Activated T-helper 2 cell treated with anti-CD3 and anti-CD28 coated beads, Interferon-gamma antibody, Interleukin-2, Interleukin-4, amounts not matched to agents 10 μg/mL and 5 μg/mL and 100 μg/mL, durations not matched to agents 14 hours and 24 hours and 36 hours (primary cell): Measurements from ENCODE around the gene SUZ12. TPM values are rescaled to one million over a fixed set of nuclear protein-coding genes. Genes with fewer than 3 reads are reported as not detected.
"Not testable (repeated sequence)": the region's sequence is repeated elsewhere in the genome, so short reads cannot be mapped to it uniquely, and the experiment has no call there.

Source experiments
- DNase-seq: peaks from one replicate; pipeline ENCODE4 v3.0.0; 2021; ENCODE audit warnings: low spot score
- H3K27ac Mint-ChIP-seq: one replicate; pipeline ENCODE4 v1.8.0; 2021; ENCODE audit warnings: mixed read lengths
- H3K27me3 Mint-ChIP-seq: one replicate; pipeline ENCODE4 v1.8.0; 2021; ENCODE audit warnings: low read depth, mixed read lengths
- H3K36me3 Mint-ChIP-seq: one replicate; pipeline ENCODE4 v1.8.0; 2021; ENCODE audit warnings: low read depth, mixed read lengths
- H3K4me1 Mint-ChIP-seq: one replicate; pipeline ENCODE4 v1.8.0; 2021; ENCODE audit warnings: low read depth, mixed read lengths
- H3K4me3 Mint-ChIP-seq: one replicate; pipeline ENCODE4 v1.8.0; 2021; ENCODE audit warnings: low read depth, mild to moderate bottlenecking, moderate library complexity, mixed read lengths
- H3K9me3 Mint-ChIP-seq: one replicate; pipeline ENCODE4 v1.8.0; 2021; ENCODE audit warnings: mixed read lengths
- intact Hi-C: fragments of 100-400 bp; cut with micrococcal nuclease; formaldehyde crosslinking; loops from one replicate; pipeline ENCODE4 v1.15.1; 2023
- total RNA-seq: library from RNA; stranded (reverse); gene quantifications from 2 replicates; pipeline ENCODE4 v1.2.3, GENCODE V29; 2022

SUZ12 gene
- total RNA-seq, 1 donor from 2014 or later: 69.5 TPM

DNA sequence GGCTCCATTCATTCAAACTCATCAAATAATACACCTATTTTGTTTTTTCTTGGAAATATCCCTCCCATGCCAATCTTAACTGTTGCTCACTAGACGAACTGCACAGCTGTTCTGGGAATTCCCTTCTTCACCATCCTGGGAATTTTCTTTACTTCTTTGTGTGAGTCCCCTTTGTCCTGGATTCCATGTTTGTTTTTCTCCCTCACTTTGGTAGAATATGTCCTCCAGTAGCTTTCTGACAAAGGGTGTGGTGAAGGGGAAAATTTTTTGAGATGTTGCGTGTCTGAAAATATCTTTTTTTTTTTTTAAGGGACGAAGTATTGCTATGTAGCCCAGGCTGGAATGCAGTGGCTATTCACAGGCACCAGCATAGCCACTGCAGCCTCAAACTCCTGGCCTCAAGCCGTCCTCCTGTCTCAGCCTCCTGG, 18.1 kb upstream of the SUZ12 start:
- intact Hi-C loops: no loop called here

GRCh38 chr17:31919802-31920525, 16.8 kb upstream of the SUZ12 start:
- no peak for DNase-seq
- peak overlapping the region; percentile 73 for H3K27ac Mint-ChIP-seq
- intact Hi-C loops: no loop called here
- H3K27me3 Mint-ChIP-seq: peaks cover 15% of the 10 kb centered on the region
- H3K4me1 Mint-ChIP-seq: peaks cover 11% of the 10 kb centered on the region
- no peak overlapping the region for H3K4me3 Mint-ChIP-seq
- H3K36me3 Mint-ChIP-seq: no peaks in the 10 kb centered on the region
- H3K9me3 Mint-ChIP-seq: no peaks in the 10 kb centered on the region

More for the DNA sequence above, 18.1 kb upstream of the SUZ12 start:
- Mint-ChIP-seq H3K9me3 (no peaks in the 10 kb centered on the region), H3K4me1 (peaks cover 14% of the 10 kb centered on the region), H3K27ac (no peak overlapping the region), H3K27me3 (peaks cover 15% of the 10 kb centered on the region), H3K4me3 (no peak overlapping the region), H3K36me3 (no peaks in the 10 kb centered on the region)
- no peak for DNase-seq

DNA sequence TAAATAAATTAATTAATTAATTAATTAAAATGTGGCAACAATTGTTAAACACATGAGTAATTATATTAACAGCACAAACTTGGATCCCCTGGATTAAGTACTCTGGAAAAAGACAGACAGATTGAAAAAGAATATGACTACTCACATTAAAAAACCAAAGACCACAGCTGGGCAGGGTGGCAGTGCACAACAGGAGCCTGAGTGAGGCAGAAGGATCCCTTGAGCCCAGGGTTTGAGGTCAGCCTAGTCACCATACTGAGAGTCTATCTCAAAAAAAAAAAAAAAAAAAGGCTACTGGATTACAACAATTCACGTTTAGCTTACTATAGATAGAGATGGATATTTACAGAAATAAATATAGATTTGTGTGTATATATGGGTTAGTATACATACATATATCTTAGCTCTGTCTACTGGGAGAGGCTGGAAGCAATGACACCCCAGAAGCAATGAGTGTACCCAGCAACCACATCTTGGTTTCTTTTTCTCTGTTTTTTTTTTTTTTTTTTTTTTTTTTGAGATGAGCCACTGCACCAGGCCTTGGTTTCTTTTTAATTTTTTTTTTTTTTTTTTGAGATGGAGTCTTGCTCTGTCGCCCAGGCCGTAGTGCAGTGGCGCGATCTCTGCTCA, 10.6 kb upstream of the SUZ12 start:
- Mint-ChIP-seq H3K4me1 (peaks cover 3% of the 10 kb centered on the region), H3K27me3 (no peaks in the 10 kb centered on the region), H3K27ac (no peak overlapping the region), H3K36me3 (no peaks in the 10 kb centered on the region), H3K9me3 (no peaks in the 10 kb centered on the region), H3K4me3 (no peak overlapping the region)
- intact Hi-C loops: no loop called here
- no peak for DNase-seq

DNA sequence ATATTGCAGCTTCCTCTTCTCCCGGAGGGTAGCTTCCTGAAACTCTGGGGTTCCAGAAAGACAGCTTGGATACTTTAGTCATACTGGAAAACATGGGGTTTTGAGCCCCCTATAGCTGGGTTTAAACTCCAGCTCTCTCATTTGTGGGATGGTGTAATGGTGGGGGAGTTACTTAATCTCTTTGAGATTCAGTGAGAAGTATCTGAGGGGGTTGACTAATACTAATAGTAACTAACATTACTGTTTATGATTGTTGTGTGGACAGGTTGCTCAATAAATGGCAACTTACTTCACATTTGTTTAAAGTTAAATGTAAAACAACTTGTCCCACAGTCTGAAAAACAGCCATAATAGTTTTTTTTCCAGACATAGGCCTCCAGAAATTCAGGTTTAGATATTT, 5.1 kb upstream of the SUZ12 start:
- Mint-ChIP-seq H3K9me3 (no peaks in the 10 kb centered on the region), H3K27ac (no peak overlapping the region), H3K36me3 (no peaks in the 10 kb centered on the region), H3K27me3 (no peaks in the 10 kb centered on the region), H3K4me1 (no peaks in the 10 kb centered on the region), H3K4me3 (no peak overlapping the region)
- DNase-seq: no peak
- intact Hi-C loops: no loop called here

GRCh38 chr17:31935512-31935911, 1.3 kb upstream of the SUZ12 start:
- Mint-ChIP-seq H3K4me3 (peak overlapping the region; percentile 47), H3K9me3 (no peaks in the 10 kb centered on the region), H3K4me1 (peaks cover 14% of the 10 kb centered on the region), H3K27ac (no peak overlapping the region), H3K27me3 (no peaks in the 10 kb centered on the region), H3K36me3 (peaks cover 20% of the 10 kb centered on the region)
- no peak for DNase-seq
- intact Hi-C loops: no loop called here

DNA sequence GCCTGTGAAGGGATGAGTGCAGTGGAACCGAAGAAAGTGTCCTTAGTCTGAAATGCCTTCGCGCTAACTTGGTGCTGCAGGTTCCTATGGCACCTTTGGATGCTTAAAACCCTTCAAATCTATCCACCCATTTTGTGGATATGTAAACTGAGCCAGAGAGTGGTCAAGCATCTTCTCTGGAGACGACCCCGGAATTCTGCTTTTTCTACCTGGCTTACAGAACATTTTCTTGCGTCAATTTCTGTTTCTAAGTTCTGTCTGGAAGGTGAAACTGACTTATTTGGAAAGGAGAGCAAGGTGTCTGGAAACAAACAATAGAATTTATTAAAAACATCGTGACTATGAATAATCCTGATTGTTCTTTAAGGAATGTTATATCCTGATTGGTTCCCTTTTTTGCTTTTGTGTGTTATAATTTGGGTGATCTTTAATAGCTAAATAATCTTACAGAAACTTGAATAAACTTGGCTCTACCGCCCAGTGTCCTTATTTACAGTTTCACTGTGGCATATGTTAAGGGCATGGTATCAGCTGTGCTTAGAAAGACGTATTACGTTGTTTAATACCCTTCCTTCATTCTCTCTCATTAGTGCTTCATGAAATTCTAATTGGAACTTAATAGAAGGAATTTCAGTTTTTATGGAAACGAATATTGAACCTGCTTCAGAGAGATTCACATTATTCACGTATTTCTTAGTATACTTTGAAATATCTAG, 1.3 kb downstream of the SUZ12 start:
- peaks cover 19% of the 10 kb centered on the region for H3K4me1 Mint-ChIP-seq
- not testable (repeated sequence) for H3K9me3 Mint-ChIP-seq, DNase-seq, H3K27me3 Mint-ChIP-seq
- peak overlapping the region; percentile 31 for H3K27ac Mint-ChIP-seq
- intact Hi-C loops: loop anchor here (2.0 kb wide), 1 partner anchor 37 kb away; the partner anchor contains the start of gene UTP6
- peaks cover 42% of the 10 kb centered on the region for H3K36me3 Mint-ChIP-seq
- H3K4me3 Mint-ChIP-seq: peak overlapping the region; percentile 85

DNA sequence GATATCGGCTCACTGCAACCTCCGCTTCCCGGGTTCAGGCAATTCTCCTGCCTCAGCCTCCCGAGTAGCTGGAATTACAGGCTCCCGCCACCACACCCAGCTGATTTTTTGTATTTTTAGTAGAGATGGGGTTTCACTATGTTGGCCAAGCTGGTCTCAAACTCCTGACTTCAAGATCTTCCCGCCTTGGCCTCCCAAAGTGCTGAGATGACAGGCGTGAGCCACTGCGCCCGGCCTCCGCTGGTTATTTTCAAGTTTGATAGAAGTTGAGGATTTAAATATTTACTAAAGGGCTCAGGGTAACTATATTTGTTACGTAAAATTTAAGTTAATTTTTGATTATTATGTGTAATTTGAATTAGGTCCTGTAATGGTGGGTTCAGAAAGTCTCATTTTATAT, 5.1 kb downstream of the SUZ12 start:
- peaks cover 28% of the 10 kb centered on the region for H3K4me1 Mint-ChIP-seq
- H3K9me3 Mint-ChIP-seq, H3K27ac Mint-ChIP-seq, H3K27me3 Mint-ChIP-seq, H3K4me3 Mint-ChIP-seq, intact Hi-C loops, DNase-seq: not testable (repeated sequence)
- H3K36me3 Mint-ChIP-seq: peaks cover 69% of the 10 kb centered on the region

GRCh38 chr17:31942396-31942795, 5.6 kb downstream of the SUZ12 start:
- not testable (repeated sequence) for H3K4me3 Mint-ChIP-seq, H3K27ac Mint-ChIP-seq

GRCh38 chr17:31951953-31952352, 15.1 kb downstream of the SUZ12 start:
- intact Hi-C loops, H3K4me3 Mint-ChIP-seq, H3K27me3 Mint-ChIP-seq, H3K9me3 Mint-ChIP-seq, DNase-seq, H3K4me1 Mint-ChIP-seq, H3K27ac Mint-ChIP-seq: not testable (repeated sequence)
- peaks cover 50% of the 10 kb centered on the region for H3K36me3 Mint-ChIP-seq

More at GRCh38 chr17:31942396-31942795, 5.6 kb downstream of the SUZ12 start:
- H3K27me3 Mint-ChIP-seq, H3K9me3 Mint-ChIP-seq, intact Hi-C loops, DNase-seq: not testable (repeated sequence)
- H3K36me3 Mint-ChIP-seq: peaks cover 70% of the 10 kb centered on the region
- H3K4me1 Mint-ChIP-seq: peaks cover 28% of the 10 kb centered on the region

DNA sequence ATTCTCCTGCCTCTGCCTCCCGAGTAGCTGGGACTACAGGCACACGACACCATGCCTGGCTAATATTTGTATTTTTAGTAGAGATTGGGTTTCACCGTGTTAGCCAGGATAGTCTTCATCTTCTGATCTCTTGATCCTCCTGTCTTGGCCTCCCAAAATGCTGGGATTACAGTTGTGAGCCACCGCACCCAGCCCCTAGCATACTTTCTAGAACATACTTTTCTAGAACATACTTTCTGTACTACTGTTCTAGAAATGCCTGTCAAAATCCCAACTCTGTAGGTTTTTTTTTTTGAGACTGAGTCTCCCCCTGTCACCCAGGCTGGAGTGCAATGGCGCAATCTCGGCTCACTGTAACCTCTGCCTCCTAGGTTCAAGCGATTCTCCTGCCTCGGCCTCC, 27.3 kb downstream of the SUZ12 start:
- intact Hi-C loops, H3K27me3 Mint-ChIP-seq, H3K4me3 Mint-ChIP-seq, H3K27ac Mint-ChIP-seq, DNase-seq, H3K9me3 Mint-ChIP-seq: not testable (repeated sequence)
- Mint-ChIP-seq H3K4me1 (peaks cover 13% of the 10 kb centered on the region), H3K36me3 (peaks cover 57% of the 10 kb centered on the region)

DNA sequence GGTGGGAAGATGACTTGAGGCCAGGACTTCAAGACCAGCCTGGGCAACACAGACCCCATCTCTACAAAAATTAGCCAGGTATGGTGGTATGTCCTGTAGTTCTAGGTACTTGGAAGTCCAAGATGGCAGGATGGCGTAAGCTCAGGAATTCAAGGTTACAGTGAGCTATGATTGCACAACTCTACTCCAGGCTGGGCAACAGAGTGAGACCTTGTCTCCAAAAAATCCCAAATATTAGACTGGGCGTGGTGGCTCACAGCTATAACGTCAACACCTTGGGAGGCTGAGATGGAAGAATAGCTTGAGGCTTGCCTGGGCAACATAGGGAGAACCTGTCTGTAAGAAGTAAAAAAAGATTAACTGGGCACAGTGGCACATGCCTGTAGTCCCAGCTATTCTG, 30.8 kb downstream of the SUZ12 start:
- Mint-ChIP-seq H3K4me3 (no peak overlapping the region), H3K36me3 (peaks cover 33% of the 10 kb centered on the region), H3K27ac (no peak overlapping the region), H3K4me1 (peaks cover 9% of the 10 kb centered on the region), H3K9me3 (no peaks in the 10 kb centered on the region), H3K27me3 (no peaks in the 10 kb centered on the region)
- DNase-seq: no peak
- intact Hi-C loops: no loop called here

- intact Hi-C loops, H3K4me1 Mint-ChIP-seq, H3K4me3 Mint-ChIP-seq, H3K27me3 Mint-ChIP-seq, DNase-seq, H3K9me3 Mint-ChIP-seq, H3K27ac Mint-ChIP-seq: not testable (repeated sequence)
- H3K36me3 Mint-ChIP-seq: peaks cover 36% of the 10 kb centered on the region
Observed at GRCh38 chr17:31970416-31970815, 33.6 kb downstream of the SUZ12 start.
